K562 (cell line): ENCODE results near the gene FES. TPM values are rescaled to one million over a fixed set of nuclear protein-coding genes. Genes with fewer than 3 reads are reported as not detected.
A peak's percentile ranks its signal among the peaks of the same experiment; 100 is the strongest.

Experiments used
- AFF4 ChIP-seq: sonication (generic); formaldehyde crosslinking; IDR thresholded peaks from 2 replicates; pipeline ENCODE4 v1.8.0; 2023; ENCODE audit warnings: mild to moderate bottlenecking, missing genetic modification reagents
- ATF6 ChIP-seq: sonication (generic); formaldehyde crosslinking; IDR thresholded peaks from 2 replicates; pipeline ENCODE4 v1.4.0; 2020; ENCODE audit warnings: mild to moderate bottlenecking, missing genetic modification reagents
- BRCA1 ChIP-seq, 2 experiments: fragments of 450-650 bp in 1 of 2; sonication (generic) in 1 of 2; formaldehyde crosslinking in 1 of 2; IDR thresholded peaks; 2 replicates each; pipeline versions ENCODE4 v1.5.0 to v1.6.1; 2017 to 2020; ENCODE audit warnings: mild to moderate bottlenecking in 1 of 2, missing genetic modification reagents in 1 of 2
- CCNT2 ChIP-seq: IDR thresholded peaks from 2 replicates; pipeline ENCODE4 v1.6.1; 2011; ENCODE audit warnings: borderline replicate concordance, low read depth, mild to moderate bottlenecking, moderate library complexity, mixed read lengths, low read length; ENCODE audit not compliant: insufficient read length; ENCODE audit errors: extremely low read depth
- CREB3L1 ChIP-seq: fragments of 450-650 bp; IDR thresholded peaks from 2 replicates; pipeline ENCODE4 v1.6.1; 2014; ENCODE audit warnings: low read depth, mild to moderate bottlenecking, moderate library complexity, borderline replicate concordance
- CTCFL ChIP-seq: IDR thresholded peaks from 2 replicates; pipeline ENCODE4 v1.6.1; 2011; ENCODE audit warnings: borderline replicate concordance, low read depth, mild to moderate bottlenecking, moderate library complexity, low read length; ENCODE audit not compliant: insufficient read depth, poor library complexity, severe bottlenecking
- DLX4 ChIP-seq: fragments of 250-450 bp; sonication (Bioruptor Pico); IDR thresholded peaks from 2 replicates; pipeline ENCODE4 v1.6.1; 2021; ENCODE audit warnings: mild to moderate bottlenecking
- EZH2 ChIP-seq: IDR thresholded peaks from 2 replicates; pipeline ENCODE4 v1.6.1; 2012; ENCODE audit warnings: low read depth, mild to moderate bottlenecking, inconsistent platforms, low read length, borderline replicate concordance
- GTF2A2 ChIP-seq: IDR thresholded peaks from 2 replicates; pipeline ENCODE4 v1.6.1; 2016; ENCODE audit warnings: mild to moderate bottlenecking, missing genetic modification characterization, missing compliant biosample characterization
- HDGF ChIP-seq: fragments of 450-650 bp; IDR thresholded peaks from 2 replicates; pipeline ENCODE4 v1.6.1; 2016
- JUN ChIP-seq, 2 experiments: sonication (generic) in 1 of 2; formaldehyde crosslinking in 1 of 2; IDR thresholded peaks; 2 replicates each; pipeline versions ENCODE4 v1.6.1 to v1.8.0; 2012 to 2022; ENCODE audit warnings: borderline replicate concordance in 2 of 2, mild to moderate bottlenecking in 2 of 2, improper control_type of control experiment in 1 of 2, low read depth in 1 of 2, low read length in 1 of 2, missing genetic modification reagents in 1 of 2
- MCM2 ChIP-seq: fragments of 450-650 bp; IDR thresholded peaks from 2 replicates; pipeline ENCODE4 v1.6.1; 2017; ENCODE audit warnings: low read depth, mild to moderate bottlenecking
- SETDB1 ChIP-seq: IDR thresholded peaks from one replicate; pipeline ENCODE4 v1.6.1; 2012; ENCODE audit warnings: low read length, control low read depth, inconsistent platforms
- SREBF1 ChIP-seq: fragments of 150-350 bp; IDR thresholded peaks from 2 replicates; pipeline ENCODE4 v1.6.1; 2014; ENCODE audit warnings: antibody characterized with exemption, low read depth, low read length, borderline replicate concordance
- ZNF253 ChIP-seq: fragments of 250-450 bp; sonication (Bioruptor Pico); conservative IDR thresholded peaks from 2 replicates; pipeline ENCODE4 v1.6.1; 2021; ENCODE audit warnings: mild to moderate bottlenecking
- ZNF589 ChIP-seq: fragments of 200-800 bp; sonication (Bioruptor generic); IDR thresholded peaks from 2 replicates; pipeline ENCODE4 v1.6.1; 2016; ENCODE audit warnings: low read depth, missing genetic modification characterization, missing compliant biosample characterization
- polyA plus RNA-seq, 8 experiments: library from polyadenylated mRNA; depleted of rRNA in 4 of 8; stranded (reverse) in 5 of 8; unstranded in 3 of 8; fragments of >200 nt; fragmentation: Nextera tagmentation in 2 of 8; fragmentation: Illumina TruSeq in 1 of 8; extraction: Ambion mirVana in 2 of 8; extraction: Trizol in 1 of 8; gene quantifications; 2 replicates each; pipeline versions ENCODE4 v1.2.1 to v1.2.3, GENCODE V29; 2011 to 2014; ENCODE audit warnings: inconsistent platforms in 1 of 8, missing spikeins in 1 of 8
- total RNA-seq, 7 experiments: library from RNA; depleted of rRNA in 6 of 7; stranded (reverse); fragments of >200 nt in 6 of 7; fragmentation: Illumina TruSeq in 2 of 7; extraction: Trizol in 2 of 7; gene quantifications; 2 replicates each; pipeline versions ENCODE4 v1.2.1 to v1.2.3, GENCODE V29; 2011 to 2021; ENCODE audit warnings: low replicate concordance in 1 of 7

FES gene
- total and polyA plus RNA-seq, 9 of the 15 experiments (the other 6 are each of a cell fraction or from before 2014, with no cell fraction given): 0.38 to 2.6 (median 0.82) TPM

- TF ChIP-seq CREB3L1 (no peak), SETDB1 (no peak), CCNT2 (no peak), EZH2 (no peak), CTCFL (no peak), ZNF253 (CRISPR knock-in tag) (no peak), DLX4 (no peak), ATF6 (CRISPR knock-in tag) (no peak), JUN (IDR thresholded peaks at IDR 0.05; ENCODE audit: borderline replicate concordance, low read depth, low read length) (peak; percentile 50; the same call in 1 of the 2 replicates), JUN (CRISPR knock-in tag; IDR thresholded peaks at IDR 0.05; ENCODE audit: borderline replicate concordance) (no peak), BRCA1 (IDR thresholded peaks at IDR 0.05) (no peak), BRCA1 (CRISPR knock-in tag; IDR thresholded peaks at IDR 0.05) (no peak), SREBF1 (no peak), MCM2 (no peak), GTF2A2 (tag) (no peak), ZNF589 (CRISPR knock-in tag) (no peak), HDGF (no peak), AFF4 (CRISPR knock-in tag) (peak; percentile 65; the same call in 1 of the 2 replicates)
Observed at GRCh38 chr15:90872486-90873184, 11.7 kb upstream of the FES start (continued).
